Ovary (tissue), 3 donors: ENCODE data around the gene NEK4.

ENCODE experiments used
- CTCF ChIP-seq, 3 donors: fragments of 450-650 bp in 2 of 3; fragments of 200-600 bp in 1 of 3; IDR thresholded peaks; one replicate each; pipeline versions ENCODE4 v1.5.1 to v1.8.0; 2016 to 2022; ENCODE audit warnings: antibody characterized with exemption in 3 of 3, mild to moderate bottlenecking in 1 of 3
- EP300 ChIP-seq: sonication (generic); formaldehyde crosslinking; IDR thresholded peaks from one replicate; pipeline ENCODE4 v1.6.1; 2017; ENCODE audit warnings: antibody characterized with exemption
- donor health status: DM: no; HTN: no; CAD: no.

GRCh38 chr3:52715714-52716305 is 54.9 kb downstream of the NEK4 start:
- TF ChIP-seq EP300 (no peak), CTCF (IDR thresholded peaks at IDR 0.05) (no peak)
